Spleen (tissue), 7 donors: Measurements from ENCODE around the gene DMAC2.

Experiments
- POLR2A ChIP-seq, 3 donors: fragments of 450-650 bp; IDR thresholded peaks; one replicate each; pipeline ENCODE4 v1.5.1; 2017; ENCODE audit warnings: antibody characterized with exemption in 3 of 3, mild to moderate bottlenecking in 1 of 3
- POLR2AphosphoS5 ChIP-seq, 3 donors: sonication (generic); formaldehyde crosslinking; IDR thresholded peaks; one replicate each; pipeline ENCODE4 v1.5.1; 2017; ENCODE audit warnings: antibody characterized with exemption in 3 of 3
- TF ChIP-seq, protein P1 (sequence below), 11 experiments: fragments of 200-600 bp in 7 of 11; fragments of 450-650 bp in 4 of 11; sonication (generic) in 4 of 11; IDR thresholded peaks in 8 of 11; conservative IDR thresholded peaks in 3 of 11; 1 replicate in 7 of 11; 2 replicates in 4 of 11; pipeline versions ENCODE4 v1.4.0 to v1.8.0; 2016 to 2021; ENCODE audit warnings: antibody characterized with exemption in 11 of 11, inconsistent platforms in 4 of 11, mild to moderate bottlenecking in 1 of 11
- donor health status: DM: no; HTN: no; CAD: no; lungs with moderate emphysema.
- donor health status: DM: no; HTN: no; CAD: no.
- donor health status: DM: no; HTN: no; CAD: no.

DNA sequence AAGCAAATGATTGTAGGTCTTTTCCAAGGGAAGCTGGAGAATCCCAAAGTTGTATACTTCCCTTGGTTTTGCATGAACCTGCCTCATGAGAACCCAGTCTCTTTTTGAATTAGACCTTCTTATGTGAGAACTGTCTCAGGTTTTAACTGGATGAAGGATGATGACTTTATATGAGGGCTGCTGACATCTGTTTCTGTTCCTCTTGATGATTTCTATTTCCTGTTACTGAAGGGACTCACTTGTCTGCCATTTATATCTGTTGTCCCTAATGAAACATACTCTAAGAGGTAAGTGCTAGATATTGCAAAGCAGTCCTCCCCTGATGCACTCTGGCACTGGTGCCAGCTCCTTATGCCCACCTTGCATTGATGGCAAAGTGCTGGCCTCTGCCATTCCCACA, 36.9 kb upstream of the DMAC2 start:
- TF ChIP-seq POLR2A (IDR thresholded peaks at IDR 0.05), result no peak
- TF ChIP-seq, protein P1, sequence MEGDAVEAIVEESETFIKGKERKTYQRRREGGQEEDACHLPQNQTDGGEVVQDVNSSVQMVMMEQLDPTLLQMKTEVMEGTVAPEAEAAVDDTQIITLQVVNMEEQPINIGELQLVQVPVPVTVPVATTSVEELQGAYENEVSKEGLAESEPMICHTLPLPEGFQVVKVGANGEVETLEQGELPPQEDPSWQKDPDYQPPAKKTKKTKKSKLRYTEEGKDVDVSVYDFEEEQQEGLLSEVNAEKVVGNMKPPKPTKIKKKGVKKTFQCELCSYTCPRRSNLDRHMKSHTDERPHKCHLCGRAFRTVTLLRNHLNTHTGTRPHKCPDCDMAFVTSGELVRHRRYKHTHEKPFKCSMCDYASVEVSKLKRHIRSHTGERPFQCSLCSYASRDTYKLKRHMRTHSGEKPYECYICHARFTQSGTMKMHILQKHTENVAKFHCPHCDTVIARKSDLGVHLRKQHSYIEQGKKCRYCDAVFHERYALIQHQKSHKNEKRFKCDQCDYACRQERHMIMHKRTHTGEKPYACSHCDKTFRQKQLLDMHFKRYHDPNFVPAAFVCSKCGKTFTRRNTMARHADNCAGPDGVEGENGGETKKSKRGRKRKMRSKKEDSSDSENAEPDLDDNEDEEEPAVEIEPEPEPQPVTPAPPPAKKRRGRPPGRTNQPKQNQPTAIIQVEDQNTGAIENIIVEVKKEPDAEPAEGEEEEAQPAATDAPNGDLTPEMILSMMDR (IDR thresholded peaks at IDR 0.05 in 8 of 11, conservative IDR thresholded peaks at IDR 0.05 in 3 of 11), result no peak
- TF ChIP-seq POLR2AphosphoS5 (IDR thresholded peaks at IDR 0.05), result no peak
